ENCODE results near the gene RFX8. TPM values are rescaled to one million over a fixed set of nuclear protein-coding genes. Genes with fewer than 3 reads are reported as not detected.

Gene RFX8
- total RNA-seq, 1 donor from 2014 or later: not detected

DNA sequence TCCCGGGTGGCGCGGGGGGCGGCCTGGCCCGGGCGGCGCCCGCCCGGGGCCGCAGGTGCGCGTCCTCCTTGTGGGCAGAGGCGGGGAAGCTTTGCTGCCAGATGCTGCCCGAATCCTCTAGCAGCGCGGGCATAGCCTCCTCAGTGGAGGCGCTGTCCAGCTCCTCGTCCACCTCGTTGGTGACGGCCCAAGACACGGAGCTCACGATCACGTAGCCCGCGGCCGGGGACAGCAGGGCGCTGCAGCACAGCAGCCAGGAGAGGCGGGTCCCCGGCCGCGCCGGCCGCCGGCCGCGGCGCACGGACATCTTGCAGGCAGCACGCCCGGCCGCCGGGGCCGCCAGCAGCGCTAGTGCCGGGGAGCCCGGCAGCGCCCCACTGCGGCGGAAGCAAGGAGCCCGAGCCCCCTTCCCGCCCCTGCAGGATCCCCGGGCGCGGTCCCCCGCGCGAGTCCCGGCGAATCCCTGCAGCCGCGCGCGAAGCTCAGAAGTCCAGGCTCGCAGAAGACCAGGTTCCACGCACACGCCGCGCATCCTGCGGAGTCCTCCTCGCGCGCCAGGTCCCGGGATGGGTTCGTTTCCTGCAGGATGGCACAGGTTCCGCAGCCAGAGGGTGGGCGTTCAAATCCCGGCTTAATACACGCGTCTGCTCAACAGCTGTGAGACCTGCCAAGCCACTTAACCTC, 87.6 kb downstream of the RFX8 start, which contains the start of gene CREG2:
CREG2 (minus strand) TSS at position 353 of the 684 bp plus-strand sequence; CDS start at position 307, 46 bp downstream.
- peak; percentile 93 for ATAC-seq
- peak; percentile 66 for DNase-seq (ENCODE audit: low spot score)

DNA sequence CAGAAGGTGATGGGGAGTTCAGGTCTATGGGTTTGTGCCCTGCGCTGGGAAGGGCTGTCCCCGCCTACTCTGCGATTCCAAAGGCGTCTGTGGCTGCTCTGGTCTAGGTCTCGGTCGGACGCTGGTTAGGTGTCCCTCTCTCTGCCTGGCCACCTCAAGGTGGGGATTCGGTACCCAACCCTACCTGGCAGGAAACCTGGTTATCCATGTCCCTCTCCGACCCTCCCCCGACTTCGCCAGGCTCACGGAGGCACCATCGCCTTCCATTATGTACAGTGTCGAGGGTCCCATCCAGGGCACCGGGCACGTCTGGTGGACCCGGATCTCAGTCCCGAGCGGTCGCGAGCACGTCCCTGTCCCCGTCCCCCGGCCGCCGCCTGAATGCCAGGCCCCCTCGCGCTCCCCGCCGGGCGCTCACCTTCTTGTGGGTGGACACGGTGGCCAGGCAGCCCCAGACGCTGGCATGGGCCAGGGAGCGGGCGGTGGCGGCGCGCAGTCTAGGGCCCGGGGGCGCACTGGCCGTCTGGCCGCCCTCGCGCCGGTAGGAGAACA, 88.2 kb downstream of the RFX8 start:
- ATAC-seq (peak; percentile 45), DNase-seq (ENCODE audit: low spot score) (no peak)

DNA sequence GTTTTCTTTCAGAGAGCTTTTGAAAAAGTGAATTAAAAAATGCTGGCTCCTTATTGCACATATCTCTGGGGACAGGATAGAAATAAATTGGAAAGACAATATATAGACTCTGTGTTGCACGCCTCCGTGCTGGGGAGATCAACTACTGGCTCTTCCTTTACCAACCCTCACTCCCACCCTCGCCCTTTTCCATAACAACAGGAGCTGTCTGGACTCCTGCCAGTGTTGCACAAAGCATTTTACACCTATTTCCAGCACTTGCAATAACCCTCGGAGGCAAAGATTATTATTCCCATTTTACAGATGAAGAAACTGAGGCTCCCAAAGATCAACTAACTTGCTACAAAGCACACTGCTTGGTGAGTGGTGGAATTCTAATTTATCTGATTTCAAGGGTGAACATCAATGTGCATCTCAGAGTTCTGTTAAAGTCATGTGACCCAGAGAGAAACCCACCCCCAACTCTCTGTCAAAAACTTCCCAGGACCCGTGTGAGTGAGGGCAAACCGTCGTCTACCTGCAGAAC, 91.8 kb downstream of the RFX8 start:
- ATAC-seq (no peak), DNase-seq (ENCODE audit: low spot score) (no peak)

DNA sequence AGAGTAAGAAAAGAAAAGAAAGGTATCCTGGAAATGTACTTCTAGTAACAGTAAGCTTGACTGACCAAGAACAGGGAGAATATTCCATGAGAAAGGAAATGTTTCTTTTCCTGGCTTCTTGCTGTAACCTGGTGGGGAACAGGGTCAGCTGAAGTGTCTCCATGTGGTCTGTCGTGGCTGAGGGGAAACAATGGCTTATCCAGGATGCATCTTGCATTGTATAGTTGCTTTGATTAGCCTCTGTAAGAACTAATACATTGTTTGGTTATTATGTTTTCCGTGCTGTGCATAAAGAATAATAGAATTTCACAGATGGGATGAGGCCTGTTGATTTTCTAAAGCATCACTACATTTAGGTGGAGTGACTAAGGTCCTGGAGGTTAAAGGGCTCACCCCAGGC, 92.5 kb downstream of the RFX8 start:
- ATAC-seq (no peak), DNase-seq (ENCODE audit: low spot score) (no peak)

DNA sequence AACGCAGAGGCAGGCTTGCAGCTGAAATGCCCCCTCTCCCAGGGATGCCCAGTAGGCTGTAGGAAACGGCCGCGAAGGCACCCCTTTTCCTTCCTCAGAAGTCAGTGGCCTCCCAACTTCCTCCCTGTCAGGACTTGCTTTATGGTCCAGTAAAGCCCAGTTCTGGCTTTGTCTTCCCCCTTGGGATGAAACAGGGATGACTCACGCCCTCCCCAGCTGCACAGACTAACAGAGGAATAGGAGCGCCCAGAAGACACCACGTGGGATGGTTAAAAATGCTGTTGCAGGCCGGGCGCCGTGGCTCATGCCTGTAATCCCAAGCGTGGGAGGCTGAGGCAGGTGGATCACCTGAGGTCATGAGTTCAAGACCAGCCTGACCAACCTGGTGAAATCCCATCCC, 94.5 kb downstream of the RFX8 start:
- DNase-seq (ENCODE audit: low spot score) (no peak), ATAC-seq (no peak)

DNA sequence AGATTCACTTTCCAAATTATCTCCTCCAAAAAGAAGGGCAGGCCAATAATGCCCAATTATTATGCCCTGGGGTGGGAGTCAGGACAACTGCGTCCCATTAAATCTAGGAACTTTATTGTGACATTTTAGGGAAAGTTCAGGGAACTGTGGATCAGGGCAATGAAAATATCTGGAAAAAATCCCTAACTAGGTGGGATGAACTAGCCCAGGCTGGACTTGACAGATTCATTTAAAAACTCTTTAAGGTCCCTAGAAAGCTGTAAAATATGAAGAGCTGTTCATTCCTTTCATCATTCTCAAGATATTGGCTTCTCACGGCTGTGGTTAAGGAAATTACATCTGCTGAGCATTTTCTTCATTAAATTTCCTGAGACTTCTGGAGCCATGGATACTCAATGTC, 95.8 kb downstream of the RFX8 start:
- no peak for ATAC-seq
- no peak for DNase-seq (ENCODE audit: low spot score)

DNA sequence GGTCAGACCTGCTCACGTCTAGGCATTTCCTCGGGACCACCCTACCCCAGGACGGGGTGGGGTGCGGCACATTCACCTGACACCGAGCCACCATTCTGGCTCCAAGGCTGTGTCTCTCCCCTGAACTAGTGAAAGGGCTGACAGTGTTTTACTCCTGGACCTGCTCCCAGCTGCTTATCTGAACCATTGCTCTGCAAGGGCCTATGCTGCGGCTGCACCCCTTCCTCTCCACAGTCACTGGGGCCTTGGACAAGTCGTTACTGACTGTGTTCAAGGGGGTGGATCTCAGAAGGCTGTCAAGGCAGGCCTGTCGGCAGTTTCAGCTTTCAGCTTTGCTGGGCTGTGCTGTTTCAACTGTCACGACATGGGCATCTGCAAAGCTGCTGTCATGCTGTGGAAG, 99.3 kb downstream of the RFX8 start:
- ATAC-seq (no peak), DNase-seq (ENCODE audit: low spot score) (no peak)

DNA sequence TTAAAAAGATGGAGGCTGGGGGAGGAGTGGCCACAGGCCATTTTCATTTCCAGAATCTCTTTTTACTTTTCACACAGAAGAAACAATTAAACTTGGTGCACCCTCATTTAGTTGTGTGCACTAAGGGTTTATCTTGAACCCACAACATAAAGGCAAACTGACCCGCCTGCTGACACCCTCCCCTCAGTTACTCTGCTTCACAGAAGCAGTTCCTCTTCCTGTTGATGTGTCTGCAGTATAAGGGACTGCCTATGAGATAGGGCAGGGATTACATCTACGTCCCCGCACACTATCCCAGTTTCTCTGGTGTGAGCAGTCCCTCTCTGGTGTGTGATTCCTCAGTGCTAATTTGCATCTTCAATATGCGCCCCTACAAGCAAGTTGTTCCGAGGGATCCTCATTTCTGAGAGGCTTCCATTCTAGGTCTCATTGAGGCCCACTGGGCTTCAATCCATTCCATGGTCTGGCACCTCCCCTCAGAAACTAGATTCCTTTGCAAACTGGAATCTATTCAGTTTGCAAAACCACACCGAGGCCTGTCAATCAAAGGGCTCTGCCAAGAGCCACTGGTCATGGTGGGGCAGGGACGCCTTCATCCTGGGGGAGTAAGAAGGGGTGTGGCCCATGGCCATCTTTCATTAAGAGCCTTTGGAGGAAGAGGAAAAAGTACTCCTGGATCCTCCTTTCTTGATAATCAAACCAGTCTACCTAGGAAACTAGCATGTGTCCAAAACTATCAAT, 99.9 kb downstream of the RFX8 start:
- ATAC-seq: no peak
- DNase-seq (ENCODE audit: low spot score): no peak

DNA sequence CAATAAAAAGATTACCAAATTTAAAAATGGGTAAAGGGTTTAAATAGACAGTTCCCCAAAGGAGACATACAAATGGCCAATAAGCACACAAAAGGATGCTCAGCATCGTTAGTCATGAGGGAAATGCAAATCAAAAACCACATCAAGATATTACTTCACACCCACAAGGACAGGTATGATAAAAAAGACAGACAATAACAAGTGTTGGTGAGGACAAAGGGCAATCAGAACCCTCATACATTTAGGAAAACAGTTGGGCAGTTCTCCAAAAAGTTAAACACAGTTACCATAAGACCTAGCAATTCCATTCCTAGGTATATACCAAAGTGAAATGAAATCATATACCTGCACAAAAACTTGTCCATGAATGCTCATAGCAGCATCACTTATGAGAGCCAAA, 102.1 kb downstream of the RFX8 start:
- no peak for ATAC-seq
- DNase-seq (ENCODE audit: low spot score): no peak

DNA sequence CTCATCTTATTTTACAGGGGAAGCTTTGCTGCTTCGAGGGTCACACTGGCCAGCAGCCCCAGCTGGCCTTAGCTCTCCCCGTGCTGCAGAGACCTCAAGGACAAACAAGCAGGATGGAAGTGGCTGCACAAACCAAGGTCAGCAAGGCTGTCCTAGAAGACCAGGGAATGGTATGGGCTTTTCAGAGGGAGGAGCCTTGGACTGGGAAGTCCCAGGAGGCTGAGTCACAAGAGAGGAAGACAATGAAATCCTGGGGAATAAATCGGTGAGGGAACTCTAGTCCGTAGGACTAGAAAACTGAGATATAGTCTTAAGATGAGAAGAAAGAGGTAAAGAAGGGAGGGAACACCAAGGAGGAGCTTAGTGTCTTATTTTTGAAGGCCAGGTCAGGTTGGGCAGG, 103.3 kb downstream of the RFX8 start:
- no peak for ATAC-seq
- no peak for DNase-seq (ENCODE audit: low spot score)

DNA sequence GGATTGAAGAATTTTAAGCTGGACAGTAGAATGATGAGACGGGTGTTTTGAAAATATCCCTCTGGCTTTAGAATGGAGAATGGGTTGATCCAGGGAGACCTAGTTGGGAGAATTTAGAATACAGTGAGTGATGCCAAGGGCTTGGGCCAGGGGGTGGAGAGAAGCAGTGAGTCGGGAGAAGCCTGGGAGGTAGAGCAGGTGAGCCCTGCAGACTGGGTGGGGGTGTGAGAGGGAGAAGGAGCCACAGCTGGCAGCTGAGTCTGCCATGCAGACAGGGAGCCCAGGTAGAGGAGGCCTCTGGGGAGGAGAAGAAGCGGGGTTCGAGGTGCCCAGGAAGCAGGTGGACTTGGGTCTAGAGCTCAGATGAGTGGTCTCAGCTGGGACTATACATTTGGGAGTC, 105.8 kb downstream of the RFX8 start:
- DNase-seq (ENCODE audit: low spot score) (no peak), ATAC-seq (no peak)

DNA sequence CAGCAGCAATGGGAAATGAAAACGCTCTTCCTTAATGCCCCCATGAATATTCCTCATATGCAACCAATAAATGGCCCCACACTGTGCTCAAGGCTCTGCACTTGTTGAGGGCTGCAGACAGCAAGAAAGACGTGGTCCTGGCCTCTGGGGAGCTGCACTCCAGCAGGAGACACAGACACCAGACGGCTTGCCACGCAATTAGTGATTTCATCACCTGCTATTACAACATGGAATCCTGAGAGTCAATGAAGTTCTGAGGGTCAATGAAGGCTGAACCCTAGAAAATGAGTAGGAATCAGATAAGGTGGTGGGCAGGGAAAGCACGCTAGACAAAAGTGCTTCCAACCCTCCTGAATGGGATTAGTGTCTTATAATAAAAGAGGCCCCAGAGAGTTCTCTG, 106.5 kb downstream of the RFX8 start:
- DNase-seq (ENCODE audit: low spot score) (no peak), ATAC-seq (no peak)

DNA sequence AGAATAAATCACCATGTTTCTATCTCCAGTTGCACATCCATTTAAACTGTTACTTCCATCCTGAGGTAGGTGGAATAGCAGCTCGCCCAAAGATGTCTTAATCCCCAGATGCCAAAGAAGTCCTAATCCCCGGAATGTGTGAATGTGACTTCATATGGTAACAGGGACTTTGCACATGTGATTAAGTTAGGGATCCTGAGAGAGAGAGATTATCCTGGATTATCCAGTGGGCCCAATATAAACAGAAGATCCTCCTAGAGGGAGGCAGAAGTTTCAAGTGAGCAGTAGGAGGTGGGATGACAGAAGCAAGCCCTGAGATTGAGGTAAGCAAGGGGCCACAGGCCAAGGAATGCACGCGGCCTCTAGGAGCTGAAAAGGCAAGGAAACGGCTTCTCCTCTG, 107.4 kb downstream of the RFX8 start:
- DNase-seq (ENCODE audit: low spot score): no peak
- no peak for ATAC-seq

DNA sequence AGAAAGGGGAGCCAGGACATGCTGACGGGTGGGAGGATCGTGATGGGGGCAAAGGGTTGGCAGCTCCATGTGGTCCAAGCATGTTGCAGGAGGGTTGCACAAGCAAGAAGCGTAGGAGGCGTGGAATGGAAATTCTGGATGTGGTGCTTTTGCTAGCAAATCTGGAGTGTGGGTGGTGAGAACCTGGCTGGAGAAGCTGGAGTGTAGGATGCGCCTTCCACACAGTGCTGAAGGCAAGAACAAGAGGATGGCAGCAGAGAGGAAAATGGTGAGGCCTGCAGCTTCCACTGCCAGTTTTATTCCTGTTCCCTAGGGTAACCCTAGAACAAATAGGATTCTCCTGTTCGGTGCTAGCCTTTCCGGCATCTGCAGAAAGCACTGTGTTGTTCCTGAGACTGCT, 110.0 kb downstream of the RFX8 start:
- DNase-seq (ENCODE audit: low spot score): no peak
- ATAC-seq: no peak

DNA sequence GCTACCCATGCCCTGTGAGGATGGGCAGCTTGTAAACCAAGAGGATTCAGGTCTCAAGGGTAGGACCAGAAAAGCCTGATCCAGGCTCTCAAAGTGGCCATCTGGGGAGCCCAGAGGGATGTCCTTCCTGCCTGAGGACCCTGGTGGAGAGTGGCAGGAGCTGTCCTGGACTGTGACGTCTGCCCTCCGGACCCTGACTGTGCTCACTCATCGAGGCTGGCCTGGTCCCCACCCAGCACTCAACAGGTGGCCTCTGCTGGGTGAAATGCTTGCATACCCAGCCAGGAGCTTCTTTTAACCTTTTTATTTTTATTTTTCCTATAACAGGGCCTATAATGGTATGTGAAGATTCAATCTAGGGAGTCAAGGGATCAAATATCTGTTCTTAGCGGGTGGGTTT, 112.1 kb downstream of the RFX8 start:
- DNase-seq (ENCODE audit: low spot score) (no peak), ATAC-seq (no peak)

DNA sequence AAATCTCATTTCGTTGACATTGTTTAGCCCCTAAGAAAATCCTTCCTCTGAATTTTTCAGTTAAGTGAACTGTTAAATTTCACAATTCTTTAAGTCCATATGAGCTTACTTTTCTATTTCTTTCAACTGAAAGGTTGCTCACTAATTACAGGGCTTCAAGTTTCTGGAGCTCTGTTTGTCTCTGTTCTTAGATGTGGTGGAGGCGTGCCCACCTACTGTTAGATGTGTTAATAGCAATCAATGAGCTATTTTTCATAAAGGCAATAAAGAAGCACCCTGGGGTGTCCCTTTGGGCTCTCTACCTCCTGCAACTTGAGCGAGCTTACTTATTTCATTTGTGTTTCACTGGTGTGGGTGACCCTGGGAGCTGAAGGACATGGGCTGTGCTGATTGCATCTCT, 112.6 kb downstream of the RFX8 start:
- ATAC-seq (no peak), DNase-seq (ENCODE audit: low spot score) (no peak)

DNA sequence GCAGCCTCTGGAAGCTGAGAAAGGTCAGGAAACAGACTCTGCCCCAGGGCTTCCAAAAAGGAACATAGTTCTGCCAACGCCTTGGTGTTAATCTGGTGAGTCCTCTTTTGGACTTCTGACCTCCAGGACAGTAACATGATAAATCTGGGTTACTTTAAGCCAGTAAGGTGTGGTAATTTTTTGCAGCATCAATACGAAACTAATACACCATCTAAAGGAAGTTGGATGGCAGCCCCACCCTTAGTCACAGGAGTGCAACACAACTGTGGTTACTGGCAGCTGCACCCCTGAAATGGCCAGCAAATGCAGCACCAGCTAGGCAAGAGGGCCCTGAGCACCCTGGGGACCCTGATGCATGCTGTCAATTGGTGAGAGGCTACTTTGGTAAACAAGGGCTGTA, 113.4 kb downstream of the RFX8 start:
- no peak for ATAC-seq
- DNase-seq (ENCODE audit: low spot score): no peak

DNA sequence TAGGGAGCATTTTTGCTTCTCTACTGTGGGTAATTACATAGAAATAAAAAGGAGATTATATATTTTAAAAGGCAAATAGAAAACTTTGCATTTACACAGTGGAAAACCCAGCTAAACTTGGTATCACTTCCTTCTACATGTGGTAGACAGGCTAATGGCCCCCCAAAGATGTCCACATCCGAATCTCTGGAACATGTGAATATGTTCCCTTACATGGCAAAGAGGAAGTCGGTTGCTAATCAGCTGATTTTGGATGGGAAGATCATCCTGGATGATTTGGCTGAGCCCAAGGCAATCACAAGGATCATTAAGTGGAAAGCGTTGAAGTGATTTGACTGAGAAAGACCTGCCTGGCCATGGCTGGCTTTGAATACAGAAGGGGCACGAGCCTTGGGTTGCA, 113.8 kb downstream of the RFX8 start:
- ATAC-seq (no peak), DNase-seq (ENCODE audit: low spot score) (no peak)

DNA sequence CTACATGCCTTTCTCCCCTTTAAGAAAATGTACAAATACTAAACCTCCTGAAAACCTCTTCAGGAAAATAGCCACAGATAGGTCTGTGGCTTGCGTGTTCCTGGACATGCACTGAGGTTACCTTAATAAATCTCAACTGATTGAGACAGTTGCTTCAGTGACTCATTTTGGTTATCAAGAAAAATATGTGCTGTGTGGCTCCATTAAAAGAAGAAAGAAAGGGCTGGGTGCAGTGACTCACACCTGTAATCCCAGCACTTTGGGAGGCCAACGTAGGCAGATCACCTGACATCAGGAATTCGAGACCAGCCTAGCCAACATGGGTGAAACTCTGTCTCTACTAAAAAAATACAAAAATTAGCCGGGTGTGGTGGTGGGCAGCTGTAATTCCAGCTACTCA, 114.7 kb downstream of the RFX8 start:
- no peak for ATAC-seq
- no peak for DNase-seq (ENCODE audit: low spot score)

DNA sequence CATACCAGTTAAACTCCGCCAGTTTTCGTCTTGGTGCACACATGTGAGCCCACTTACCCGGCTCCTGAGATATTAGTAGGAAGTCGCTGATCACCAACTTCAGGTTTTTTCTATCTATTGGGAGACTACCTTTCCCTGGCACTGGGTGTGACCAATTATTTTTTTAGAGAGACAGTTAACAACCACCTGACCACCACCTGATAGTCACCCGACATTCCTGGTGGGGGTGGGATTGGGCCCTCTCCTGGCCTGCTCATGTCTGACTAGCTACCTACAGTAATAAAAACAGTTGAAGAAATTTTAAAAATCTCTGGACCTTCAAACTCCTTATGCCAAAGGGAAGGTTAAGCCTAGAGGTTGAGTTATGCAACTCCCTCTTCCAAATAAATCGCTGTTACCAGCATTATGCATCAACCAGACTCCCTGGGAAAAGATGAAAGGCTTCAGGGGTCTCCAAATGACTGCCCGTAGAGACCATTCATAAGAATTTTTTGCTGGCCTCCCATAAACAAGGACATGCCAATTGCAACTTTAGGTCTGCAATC, 115.4 kb downstream of the RFX8 start:
- DNase-seq (ENCODE audit: low spot score) (no peak), ATAC-seq (no peak)

DNA sequence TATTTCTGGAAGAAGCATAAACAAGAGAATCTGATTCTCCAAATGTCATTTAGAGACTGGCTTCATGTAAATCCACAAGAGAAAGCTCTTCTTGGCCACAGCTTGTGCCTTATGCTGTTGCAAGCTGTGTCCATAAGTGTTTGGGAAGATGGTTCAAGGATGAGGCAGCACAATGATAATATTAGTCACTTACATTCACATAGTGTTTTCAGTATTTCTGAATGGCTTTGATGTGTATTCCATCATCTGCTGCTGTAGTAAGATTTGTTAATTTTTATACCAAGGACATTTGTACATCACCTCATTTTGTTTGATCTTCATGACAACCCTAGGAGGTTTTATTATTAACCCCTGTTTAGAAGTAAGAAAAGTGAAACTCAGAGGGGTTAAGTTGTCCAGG, 117.5 kb downstream of the RFX8 start:
- DNase-seq (ENCODE audit: low spot score) (no peak), ATAC-seq (no peak)

DNA sequence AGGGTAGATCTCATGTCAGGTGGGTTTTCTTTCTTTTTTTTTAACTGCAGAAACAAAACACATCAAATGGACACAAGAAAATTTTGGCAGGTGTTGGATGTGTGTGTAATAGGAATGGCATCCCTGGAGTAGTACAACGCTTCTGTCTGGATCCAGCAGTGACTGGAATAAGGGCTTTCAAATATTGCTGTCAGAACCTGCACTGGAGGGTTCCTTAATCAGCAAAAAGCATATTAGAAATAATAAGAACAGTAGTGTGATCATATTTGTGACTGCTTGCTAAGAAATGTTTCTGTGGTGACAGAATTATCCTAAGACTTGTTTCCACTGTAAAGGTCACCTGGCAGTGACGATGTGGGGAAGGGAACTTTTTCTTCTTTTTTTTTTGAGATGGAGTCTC, 118.4 kb downstream of the RFX8 start:
- ATAC-seq (no peak), DNase-seq (ENCODE audit: low spot score) (no peak)

Measured in left lobe of liver (tissue), 2 donors.